ENCODE measurements around the gene MGAT4A. TPM values are rescaled to one million over a fixed set of nuclear protein-coding genes. Genes with fewer than 3 reads are reported as not detected.
A peak's percentile ranks its signal among the peaks of the same experiment; 100 is the strongest.

The MGAT4A gene
- total and polyA plus RNA-seq, 12 donors = 4.6 to 33.0 (median 18.6) TPM

GRCh38 chr2:98698896-98699295, 32.0 kb downstream of the MGAT4A start:
- no peak for TF ChIP-seq CTCF (IDR thresholded peaks at IDR 0.05)
- no peak for DNase-seq
- H3K36me3 ChIP-seq = no peaks in the 10 kb centered on the region
- peaks cover 15 to 79% (median 67%) of the 10 kb centered on the region in 9 donors for H3K4me1 ChIP-seq
- H3K27me3 ChIP-seq = no peaks in the 10 kb centered on the region
- H3K9me3 ChIP-seq = no peaks in the 10 kb centered on the region
- no peak for ATAC-seq
- WGBS, 2 donors = 73 to 87% methylated on average over 6 of the region's 6 CpGs
- no peak overlapping the region for H3K4me3 ChIP-seq
- intact Hi-C loops (cut with DNase I) = loop anchor here in 1 of 10 donors (2.0 kb wide), 1 partner anchor 50 kb away; no protein-coding TSS in a partner anchor
- H3K27ac ChIP-seq = no peak overlapping the region

DNA sequence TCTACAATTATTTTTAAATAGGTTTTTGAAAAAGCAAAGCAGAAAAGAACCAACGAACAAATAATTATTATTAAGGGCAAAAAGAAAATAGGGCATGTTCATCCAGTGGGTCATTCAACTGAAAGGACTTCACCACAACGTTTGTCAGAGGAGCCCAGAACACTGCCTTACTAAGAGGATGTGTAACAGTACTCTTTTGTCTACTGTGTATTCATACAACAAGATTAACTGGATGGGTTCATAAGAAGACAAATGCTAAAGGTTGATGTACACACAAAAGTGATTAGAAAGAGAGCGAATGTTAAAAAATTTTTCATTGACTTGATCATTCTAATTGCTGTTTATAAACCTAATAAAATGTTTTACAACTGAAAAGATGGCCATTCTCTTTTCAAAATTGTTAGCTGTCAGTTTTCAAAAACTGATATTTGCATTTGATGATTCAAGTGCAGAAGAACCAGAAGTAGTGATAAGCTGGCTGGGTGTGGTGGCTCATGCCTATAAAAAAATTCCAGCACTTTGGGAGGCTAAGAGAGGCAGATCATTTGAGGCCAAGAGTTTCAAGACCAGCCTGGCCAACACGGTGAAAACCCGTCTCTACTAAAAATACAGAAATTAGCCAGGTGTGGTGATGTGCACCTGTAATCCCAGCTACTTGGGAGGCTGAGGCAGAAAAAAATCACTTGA, 33.1 kb downstream of the MGAT4A start:
- peaks cover 11 to 76% (median 57%) of the 10 kb centered on the region in 9 donors for H3K4me1 ChIP-seq
- no peak overlapping the region for H3K27ac ChIP-seq
- no peak for DNase-seq
- no peak for TF ChIP-seq CTCF (IDR thresholded peaks at IDR 0.05)
- no peaks in the 10 kb centered on the region for H3K36me3 ChIP-seq
- WGBS, 2 donors = 79 to 80% methylated on average over 5 of the region's 5 CpGs
- H3K4me3 ChIP-seq = no peak overlapping the region
- H3K27me3 ChIP-seq = no peaks in the 10 kb centered on the region
- intact Hi-C loops (cut with DNase I) = loop anchor here in 1 of 10 donors (2.0 kb wide), 1 partner anchor 49 kb away; no protein-coding TSS in a partner anchor
- ATAC-seq = no peak
- no peaks in the 10 kb centered on the region for H3K9me3 ChIP-seq

GRCh38 chr2:98696200-98696599, 34.7 kb downstream of the MGAT4A start:
- H3K36me3 ChIP-seq = no peaks in the 10 kb centered on the region
- peaks cover 0 to 71% (median 41%) of the 10 kb centered on the region in 9 donors for H3K4me1 ChIP-seq
- no peak for TF ChIP-seq CTCF (IDR thresholded peaks at IDR 0.05)
- no peak overlapping the region for H3K4me3 ChIP-seq
- H3K27ac ChIP-seq = no peak overlapping the region
- intact Hi-C loops (cut with DNase I) = no loop called here
- ATAC-seq (peak in 1 of 8 donors; percentile 67), DNase-seq (no peak)
- no peaks in the 10 kb centered on the region for H3K9me3 ChIP-seq
- H3K27me3 ChIP-seq = no peaks in the 10 kb centered on the region
- WGBS, 2 donors = 63 to 71% methylated on average over 4 of the region's 4 CpGs

- 96% methylated on average over 3 of the region's 3 CpGs for WGBS, 2 donors
- TF ChIP-seq CTCF (IDR thresholded peaks at IDR 0.05) = no peak
- ATAC-seq (no peak), DNase-seq (no peak)
- Histone ChIP-seq H3K4me3 (no peak overlapping the region), H3K27me3 (no peaks in the 10 kb centered on the region), H3K9me3 (no peaks in the 10 kb centered on the region), H3K4me1 (peaks cover 0 to 61% (median 32%) of the 10 kb centered on the region in 9 donors), H3K36me3 (no peaks in the 10 kb centered on the region), H3K27ac (no peak overlapping the region)
- intact Hi-C loops (cut with DNase I) = no loop called here
These were observed 35.7 kb downstream of the MGAT4A start for GRCh38 chr2:98695255-98695654.

All from heart right ventricle (tissue), 16 donors.